HepG2 (cell line): Measurements from ENCODE around the gene CALD1. TPM values are rescaled to one million over a fixed set of nuclear protein-coding genes. Genes with fewer than 3 reads are reported as not detected.

ENCODE experiments used
- ATAC-seq: fragments of 200-7000 bp; cut with Tn5 transposase; 3 replicates; pipeline ENCODE4 v1.9.1; 2020; ENCODE audit warnings: mild to moderate bottlenecking, moderate library complexity
- BruUV-seq: library from RNA; stranded (reverse); fragments of 400-500 nt; replicated peaks from 2 replicates; lab custom pipeline; 2021; lab: Mats Ljungman, UMichigan
- CTCF ChIA-PET: fragments of 300-600 bp; formaldehyde crosslinking; extraction: SDS; loops from one replicate; lab custom pipeline; 2021; ENCODE audit warnings: low total read pairs, inconsistent platforms, low intra/inter-chr PET ratio; lab: Yijun Ruan, JAX
- POLR2A ChIA-PET: fragments of 350-600 bp; sonication (Branson Sonifier 250); formaldehyde crosslinking; loops from one replicate; lab custom pipeline; 2020; ENCODE audit warnings: antibody characterized with exemption, inconsistent platforms; lab: Yijun Ruan, JAX
- DNase-seq: peaks from one replicate; pipeline ENCODE4 v3.0.0-alpha.2; 2015; ENCODE audit warnings: low spot score
- FAIRE-seq: peaks from 3 replicates; lab custom pipeline; 2011; peaks lifted over from hg19 to GRCh38; lab: Jason Lieb, UNC
- H2AFZ ChIP-seq: one replicate; pipeline ENCODE4 v1.6.1; 2011; ENCODE audit warnings: low read length, inconsistent platforms
- H3K27ac ChIP-seq: fragments of 300-600 bp; 3 replicates; pipeline ENCODE4 v1.8.0; 2011; ENCODE audit warnings: mixed run types, mild to moderate bottlenecking, mixed read lengths, low read length, inconsistent platforms; ENCODE audit not compliant: insufficient read depth; ENCODE audit errors: extremely low read length
- H3K27me3 ChIP-seq, 2 experiments: fragments of 200-600 bp in 1 of 2; 2 replicates in 1 of 2; 3 replicates in 1 of 2; pipeline versions ENCODE4 v1.6.0 to v1.8.0; 2011; ENCODE audit warnings: low read length in 2 of 2, mild to moderate bottlenecking in 2 of 2, moderate library complexity in 2 of 2, inconsistent platforms in 1 of 2; ENCODE audit not compliant: insufficient read depth in 2 of 2, control insufficient read depth in 1 of 2
- H3K36me3 ChIP-seq, 2 experiments: fragments of 200-600 bp in 1 of 2; replicated peaks in 1 of 2; 2 replicates in 1 of 2; 3 replicates in 1 of 2; pipeline versions ENCODE4 v1.5.1 to v1.8.0; 2011; ENCODE audit warnings: low read length in 2 of 2, inconsistent platforms in 1 of 2; ENCODE audit not compliant: insufficient read depth in 2 of 2, control insufficient read depth in 1 of 2
- H3K4me1 ChIP-seq: 2 replicates; pipeline ENCODE4 v1.5.1; 2012; ENCODE audit warnings: low read length, inconsistent platforms; ENCODE audit not compliant: insufficient read depth
- H3K4me2 ChIP-seq: 2 replicates; pipeline ENCODE4 v1.6.0; 2011; ENCODE audit warnings: low read depth, low read length, inconsistent platforms
- H3K4me3 ChIP-seq, 3 experiments: fragments of 200-600 bp in 1 of 3; sonication (generic), shearing (Covaris generic) in 1 of 3; replicated peaks in 1 of 3; 2 replicates each; pipeline ENCODE4 v1.5.1; 2011 to 2016; ENCODE audit warnings: low read length in 3 of 3, inconsistent platforms in 2 of 3, low read depth in 2 of 3, mild to moderate bottlenecking in 2 of 3, control low read depth in 1 of 3, mixed read lengths in 1 of 3; ENCODE audit not compliant: insufficient read depth in 1 of 3
- H3K79me2 ChIP-seq: one replicate; pipeline ENCODE4 v1.6.1; 2011; ENCODE audit warnings: low read length, inconsistent platforms; ENCODE audit not compliant: insufficient read depth
- H3K9ac ChIP-seq: 2 replicates; pipeline ENCODE4 v1.6.0; 2011; ENCODE audit warnings: mild to moderate bottlenecking, low read depth, low read length, inconsistent platforms; ENCODE audit not compliant: insufficient read depth
- H3K9me3 ChIP-seq: 2 replicates; pipeline ENCODE4 v1.5.1; 2012; ENCODE audit warnings: mild to moderate bottlenecking, low read length
- H4K20me1 ChIP-seq: 2 replicates; pipeline ENCODE4 v1.6.0; 2011; ENCODE audit warnings: inconsistent platforms, mild to moderate bottlenecking, low read length, moderate library complexity; ENCODE audit not compliant: insufficient read depth
- AGO2 ChIP-seq: fragments of 200-400 bp; formaldehyde crosslinking; optimal IDR thresholded peaks from 2 replicates; pipeline ENCODE3; 2017; ENCODE audit warnings: mild to moderate bottlenecking, low read depth, low read length, moderate library complexity
- CBX2 ChIP-seq, 2 experiments: fragments of 200-600 bp in 1 of 2; sonication (generic); formaldehyde crosslinking in 1 of 2; IDR thresholded peaks; 2 replicates each; pipeline versions ENCODE4 v1.7.0 to v1.8.1; 2018 to 2022; ENCODE audit warnings: low read depth in 2 of 2, low read length in 1 of 2, mild to moderate bottlenecking in 1 of 2, missing genetic modification reagents in 1 of 2
- FOSL2 ChIP-seq: sonication (generic); formaldehyde crosslinking; IDR thresholded peaks from 2 replicates; pipeline ENCODE4 v1.4.0; 2020; ENCODE audit warnings: missing genetic modification reagents
- MIXL1 ChIP-seq: IDR thresholded peaks from 2 replicates; pipeline ENCODE4 v1.6.1; 2016
- NFE2L1 ChIP-seq: sonication (generic); formaldehyde crosslinking; IDR thresholded peaks from 2 replicates; pipeline ENCODE4 v1.4.0; 2020; ENCODE audit warnings: missing genetic modification reagents, mild to moderate bottlenecking, borderline replicate concordance
- RORA ChIP-seq: sonication (generic); formaldehyde crosslinking; IDR thresholded peaks from 2 replicates; pipeline ENCODE4 v1.5.0; 2020; ENCODE audit warnings: mild to moderate bottlenecking, missing genetic modification reagents, moderate library complexity
- SIN3B ChIP-seq: fragments of 150-350 bp; IDR thresholded peaks from 2 replicates; pipeline ENCODE4 v1.6.1; 2014; ENCODE audit warnings: low read length
- ZNF225 ChIP-seq: sonication (generic); formaldehyde crosslinking; IDR thresholded peaks from 2 replicates; pipeline ENCODE4 v1.4.0; 2020; ENCODE audit warnings: mild to moderate bottlenecking, missing genetic modification reagents
- ZNF317 ChIP-seq: sonication (generic); formaldehyde crosslinking; IDR thresholded peaks from 2 replicates; pipeline ENCODE4 v1.5.0; 2020; ENCODE audit warnings: mild to moderate bottlenecking, missing genetic modification reagents
- ZNF644 ChIP-seq: IDR thresholded peaks from 2 replicates; pipeline ENCODE4 v1.6.1; 2016; ENCODE audit warnings: low read depth
- ZNF781 ChIP-seq: sonication (generic); formaldehyde crosslinking; IDR thresholded peaks from 2 replicates; pipeline ENCODE4 v1.5.1; 2020; ENCODE audit warnings: borderline replicate concordance, mild to moderate bottlenecking, missing genetic modification reagents; ENCODE audit errors: not compliant biosample characterization
- WGBS: methylation state at CpG from one replicate; pipeline ENCODE4 v1.1.6; 2017; ENCODE audit warnings: low lambda C conversion rate; 5-methylcytosine and 5-hydroxymethylcytosine counted together
- in situ Hi-C: cut with HindIII; loops from 2 replicates; pipeline ENCODE4 v1.10.0; 2017; ENCODE audit warnings: low pct_unique_long_range_greater_than_20kb; ENCODE audit not compliant: extremely low pct_ligation_motif_present
- intact Hi-C: fragments of 100-400 bp; cut with micrococcal nuclease; formaldehyde crosslinking; loops from one replicate; pipeline ENCODE4 v1.10.0; 2022; ENCODE audit not compliant: unreplicated experiment
- polyA plus RNA-seq, 8 experiments: library from polyadenylated mRNA; depleted of rRNA in 3 of 8; stranded (reverse) in 7 of 8; unstranded in 1 of 8; fragments of >200 nt; fragmentation: Illumina TruSeq in 4 of 8; extraction: Trizol in 4 of 8; gene quantifications; 2 replicates each; pipeline versions ENCODE4 v1.2.1 to v1.2.3, GENCODE V29; 2011 to 2016; ENCODE audit warnings: low read depth in 4 of 8, missing spikeins in 1 of 8, mixed read lengths in 1 of 8; ENCODE audit not compliant: insufficient read depth in 1 of 8
- total RNA-seq, 5 experiments: library from RNA; depleted of rRNA; stranded (reverse); fragments of >200 nt; fragmentation: Illumina TruSeq; extraction: Trizol; gene quantifications; 2 replicates each; pipeline ENCODE4 v1.2.3, GENCODE V29; 2016; ENCODE audit warnings: low read depth in 1 of 5
- TF ChIP-seq, protein P1 (sequence below): sonication (generic); formaldehyde crosslinking; IDR thresholded peaks from 2 replicates; pipeline ENCODE4 v1.4.0; 2020; ENCODE audit warnings: low read depth, mild to moderate bottlenecking, missing genetic modification reagents
- TF ChIP-seq, protein P2 (sequence below): sonication (generic); formaldehyde crosslinking; IDR thresholded peaks from 2 replicates; pipeline ENCODE4 v1.9.0; 2021; ENCODE audit warnings: missing genetic modification reagents, mild to moderate bottlenecking, borderline replicate concordance

The CALD1 gene
- total and polyA plus RNA-seq, 2 of the 13 experiments (the other 11 are each of a cell fraction or from before 2014, with no cell fraction given), result 53.0 to 112 TPM

DNA sequence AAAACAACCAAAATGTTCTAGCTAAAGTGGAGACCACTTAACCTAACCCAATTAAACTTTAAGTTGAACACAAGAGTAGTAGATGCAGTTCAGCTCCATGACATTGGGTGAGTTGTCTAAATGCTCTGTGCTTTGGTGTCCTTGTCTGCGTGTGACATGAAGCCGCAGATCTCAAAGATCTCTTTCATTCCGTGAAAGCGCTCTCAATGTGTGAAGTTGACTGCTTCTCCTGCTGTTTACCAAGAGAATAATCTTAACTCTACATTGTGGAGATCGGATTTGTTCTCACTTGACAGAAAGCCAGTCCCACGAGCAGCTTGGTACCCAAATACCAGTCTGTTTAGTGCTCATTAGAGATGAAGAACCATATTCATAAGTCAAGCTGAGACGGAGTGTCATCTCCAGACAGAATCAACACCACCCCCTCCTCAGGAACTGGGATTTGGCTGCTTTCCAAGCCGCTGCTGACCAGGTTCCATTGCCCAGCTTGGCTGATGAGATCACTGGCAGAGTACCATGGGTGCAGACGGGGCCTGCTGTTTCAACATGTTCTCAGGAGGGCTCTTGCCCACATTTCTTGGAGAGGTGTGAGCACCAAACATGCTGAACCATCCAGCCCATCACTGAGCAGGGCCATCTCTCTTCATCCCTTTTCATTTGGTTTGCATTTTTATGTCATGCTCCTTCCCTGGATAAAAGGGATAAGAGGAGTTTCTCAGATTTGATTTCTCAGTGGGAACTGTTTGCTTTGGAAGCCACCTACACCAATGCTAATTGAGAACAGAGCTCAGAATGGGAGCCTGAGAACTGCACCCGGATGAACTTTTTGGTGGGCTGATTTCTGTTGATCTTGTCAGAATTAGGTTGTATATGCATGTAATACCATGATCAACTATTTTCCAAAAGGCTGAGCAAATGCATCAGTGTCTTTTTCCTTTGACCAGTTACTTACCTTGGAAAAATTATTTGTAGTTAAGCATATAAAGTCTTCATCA lies 111.1 kb downstream of the CALD1 start (continued):
- TF ChIP-seq FOSL2 (CRISPR knock-in tag), result peak; percentile 17; the same call in 1 of the 2 replicates
- TF ChIP-seq AGO2, result no peak
- TF ChIP-seq ZNF225 (CRISPR knock-in tag), result no peak
- TF ChIP-seq NFE2L1 (CRISPR knock-in tag), result no peak
- peak; percentile 39; the same call in 1 of the 2 replicates for TF ChIP-seq ZNF644 (CRISPR knock-in tag)
- TF ChIP-seq, protein P1, sequence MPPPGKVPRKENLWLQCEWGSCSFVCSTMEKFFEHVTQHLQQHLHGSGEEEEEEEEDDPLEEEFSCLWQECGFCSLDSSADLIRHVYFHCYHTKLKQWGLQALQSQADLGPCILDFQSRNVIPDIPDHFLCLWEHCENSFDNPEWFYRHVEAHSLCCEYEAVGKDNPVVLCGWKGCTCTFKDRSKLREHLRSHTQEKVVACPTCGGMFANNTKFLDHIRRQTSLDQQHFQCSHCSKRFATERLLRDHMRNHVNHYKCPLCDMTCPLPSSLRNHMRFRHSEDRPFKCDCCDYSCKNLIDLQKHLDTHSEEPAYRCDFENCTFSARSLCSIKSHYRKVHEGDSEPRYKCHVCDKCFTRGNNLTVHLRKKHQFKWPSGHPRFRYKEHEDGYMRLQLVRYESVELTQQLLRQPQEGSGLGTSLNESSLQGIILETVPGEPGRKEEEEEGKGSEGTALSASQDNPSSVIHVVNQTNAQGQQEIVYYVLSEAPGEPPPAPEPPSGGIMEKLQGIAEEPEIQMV (CRISPR knock-in tag), result no peak
- peak; percentile 46; the same call in 1 of the 2 replicates for TF ChIP-seq ZNF317 (CRISPR knock-in tag)

DNA sequence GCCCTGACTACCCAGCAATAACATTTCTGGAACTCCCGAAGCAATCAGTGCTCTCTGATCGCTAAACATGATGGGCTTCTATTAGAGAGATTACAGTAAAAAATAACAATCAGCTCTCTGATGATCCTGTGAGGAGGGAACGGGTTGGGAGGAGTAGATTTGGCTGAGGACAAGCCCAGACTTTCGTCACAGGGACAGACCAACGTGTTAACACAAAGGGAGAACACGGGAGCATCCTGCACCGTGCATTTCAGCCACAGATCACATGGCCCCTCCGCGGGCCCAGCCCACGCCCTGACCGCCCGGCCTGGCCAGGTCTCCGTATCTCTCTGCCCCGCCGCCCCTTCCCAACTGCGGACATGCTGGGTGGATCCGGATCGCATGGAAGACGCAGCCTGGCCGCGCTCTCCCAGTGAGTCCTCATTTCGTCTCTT lies 111.8 kb downstream of the CALD1 start:
- CTCF ChIA-PET, result no interaction called here
- Histone ChIP-seq H3K9me3 (peaks cover 10% of the 10 kb centered on the region; the same call in 1 of the 2 replicates), H2AFZ (peak overlapping the region; percentile 9), H3K27me3 (no peaks in the 10 kb centered on the region; a peak in 1 of 5 replicates), H3K27ac (peak overlapping the region; percentile 84), H3K4me1 (peaks cover 63% of the 10 kb centered on the region), H4K20me1 (peaks cover 5% of the 10 kb centered on the region; the same call in 1 of the 2 replicates), H3K9ac (peak overlapping the region; percentile 72), H3K4me3 (peak overlapping the region; percentile 70 to 85 (median 77); a peak in 5 of 6 replicates), H3K4me2 (peak overlapping the region; percentile 95), H3K79me2 (peaks cover 46% of the 10 kb centered on the region), H3K36me3 (0 out of 5 replicates have a peak, but pooled peaks cover 0 to 4% of the 10 kb centered on the region in 2 experiments)
- BruUV-seq, result no TSS peak
- POLR2A ChIA-PET, result interaction anchor here (0.6 to 1.8 kb wide), 7 partner anchors 9 to 257 kb away, joined by 3 to 29 read pairs (median 4); partner anchors contain the start of gene TMEM140
- peak; percentile 92 for ATAC-seq
- in situ Hi-C loops (no loop called here), intact Hi-C loops (loop anchor here (5.0 kb wide), 3 partner anchors 51 to 281 kb away; partner anchors contain the start of genes BPGM and CYREN)
- peak; percentile 96 for FAIRE-seq
- WGBS, result 2% methylated on average over 22 of the region's 22 CpGs
- peak; percentile 98 for DNase-seq
- TF ChIP-seq, protein P2, sequence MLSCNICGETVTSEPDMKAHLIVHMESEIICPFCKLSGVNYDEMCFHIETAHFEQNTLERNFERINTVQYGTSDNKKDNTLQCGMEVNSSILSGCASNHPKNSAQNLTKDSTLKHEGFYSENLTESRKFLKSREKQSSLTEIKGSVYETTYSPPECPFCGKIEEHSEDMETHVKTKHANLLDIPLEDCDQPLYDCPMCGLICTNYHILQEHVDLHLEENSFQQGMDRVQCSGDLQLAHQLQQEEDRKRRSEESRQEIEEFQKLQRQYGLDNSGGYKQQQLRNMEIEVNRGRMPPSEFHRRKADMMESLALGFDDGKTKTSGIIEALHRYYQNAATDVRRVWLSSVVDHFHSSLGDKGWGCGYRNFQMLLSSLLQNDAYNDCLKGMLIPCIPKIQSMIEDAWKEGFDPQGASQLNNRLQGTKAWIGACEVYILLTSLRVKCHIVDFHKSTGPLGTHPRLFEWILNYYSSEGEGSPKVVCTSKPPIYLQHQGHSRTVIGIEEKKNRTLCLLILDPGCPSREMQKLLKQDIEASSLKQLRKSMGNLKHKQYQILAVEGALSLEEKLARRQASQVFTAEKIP, result no peak
- TF ChIP-seq ZNF781 (CRISPR knock-in tag) (no peak), MIXL1 (CRISPR knock-in tag) (peak; percentile 58), RORA (CRISPR knock-in tag) (no peak), SIN3B (no peak), CBX2 (IDR thresholded peaks at IDR 0.05; ENCODE audit: low read depth, low read length) (no peak), CBX2 (CRISPR knock-in tag; IDR thresholded peaks at IDR 0.05; ENCODE audit: low read depth) (no peak)
